Kidney glomerular epithelial cell (primary cell): ENCODE results near the gene L3MBTL3.
A peak's percentile ranks its signal among the peaks of the same experiment; 100 is the strongest.
"Not testable (repeated sequence)": the region's sequence is repeated elsewhere in the genome, so short reads cannot be mapped to it uniquely, and the experiment has no call there.

Source experiments
- DNase-seq: peaks from one replicate; lab custom pipeline; 2025; lab: John Stamatoyannopoulos, UW

Gene L3MBTL3

DNA sequence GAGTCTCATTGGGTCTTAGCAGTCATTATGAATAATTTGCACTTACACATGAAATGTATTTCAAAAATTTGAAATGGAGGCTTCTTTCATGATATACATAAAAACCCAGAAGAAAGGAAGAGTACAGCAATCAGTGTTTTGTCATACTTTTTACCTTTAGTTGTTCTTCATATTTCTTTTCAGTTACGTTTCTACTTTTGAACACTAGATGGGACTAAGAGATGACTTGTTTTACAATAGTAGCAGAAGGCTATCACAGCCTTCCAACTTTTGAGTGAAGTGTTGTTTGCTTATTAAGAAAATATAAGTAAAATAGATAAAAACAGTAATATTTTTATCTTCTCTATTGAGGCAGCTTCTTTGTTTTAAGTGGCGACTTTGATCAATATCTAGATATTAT, 58.1 kb downstream of the L3MBTL3 start:
- DNase-seq = no peak

DNA sequence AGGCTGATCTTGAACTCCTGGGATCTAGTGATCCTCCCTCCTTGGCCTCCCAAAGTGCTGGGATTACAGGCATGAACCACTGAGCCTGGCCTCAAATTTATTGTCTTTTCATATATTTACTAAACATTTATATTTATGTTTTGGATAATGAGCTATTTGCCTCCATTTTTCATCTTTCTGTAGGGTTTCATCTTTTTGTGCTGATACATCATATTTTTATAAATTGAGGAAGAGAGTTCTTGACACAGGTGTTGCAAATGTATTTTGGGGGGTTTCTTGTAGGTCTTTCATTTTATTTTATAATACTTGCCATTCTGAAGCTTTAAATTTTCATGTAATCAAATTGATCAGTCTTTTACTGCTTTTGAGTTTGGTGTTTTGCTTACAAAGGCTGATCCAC, 72.4 kb downstream of the L3MBTL3 start:
- no peak for DNase-seq

DNA sequence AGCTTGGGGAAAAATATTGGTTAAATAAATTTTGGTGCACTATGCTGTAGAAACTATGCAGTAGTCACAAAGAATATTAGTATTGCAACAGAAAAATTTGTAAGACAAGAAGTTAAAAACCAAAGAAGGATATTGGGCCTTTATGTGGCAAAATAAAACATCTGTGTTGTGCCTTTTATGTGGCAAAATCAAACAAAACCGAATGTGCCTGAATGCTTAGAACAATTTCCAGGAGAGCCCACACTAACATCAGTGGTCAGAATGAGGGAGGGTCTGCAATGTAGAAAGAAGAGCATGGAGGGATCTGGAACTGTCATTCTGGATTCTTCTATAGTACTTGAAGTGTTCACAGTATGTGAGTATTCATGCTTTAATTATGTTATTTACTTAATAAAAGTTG, 75.2 kb downstream of the L3MBTL3 start:
- no peak for DNase-seq

DNA sequence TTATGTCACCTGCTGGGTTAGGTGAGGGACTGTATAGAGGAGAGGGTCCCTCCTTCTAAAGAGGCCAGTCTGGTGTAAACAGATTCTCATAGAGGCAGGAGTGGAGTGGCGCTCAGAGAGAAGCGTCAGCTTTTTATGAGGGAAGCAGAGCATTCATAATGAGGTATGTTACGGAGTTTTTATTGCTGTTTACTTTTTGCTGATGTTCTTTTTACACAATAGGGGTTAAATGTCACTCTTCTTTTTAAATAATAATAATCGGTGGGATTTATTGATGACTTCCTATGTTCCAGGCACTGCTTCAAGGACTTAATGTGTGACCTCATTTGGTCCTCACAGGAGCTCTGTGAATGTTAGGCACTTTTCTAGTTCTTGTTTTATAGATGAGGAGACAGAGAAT, 79.9 kb downstream of the L3MBTL3 start:
- no peak for DNase-seq

DNA sequence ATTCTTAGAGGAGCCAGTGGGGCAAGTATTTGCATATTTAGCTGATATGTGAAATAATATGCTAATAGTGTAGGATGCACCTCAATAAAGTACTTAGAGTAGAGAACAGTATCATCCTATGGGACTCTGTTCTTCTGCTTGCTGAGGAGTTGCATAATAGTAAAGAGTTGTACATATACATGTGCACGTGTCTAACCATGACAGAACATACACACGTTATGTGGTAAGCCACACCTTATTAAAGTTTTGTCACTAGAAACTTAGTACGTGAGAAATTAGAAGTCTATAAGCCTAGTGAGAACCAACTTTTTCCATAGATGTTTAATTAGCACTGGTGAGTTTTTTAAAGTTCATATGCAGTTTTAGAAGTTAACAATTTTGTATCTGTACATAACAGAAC, 80.7 kb downstream of the L3MBTL3 start:
- DNase-seq = no peak

DNA sequence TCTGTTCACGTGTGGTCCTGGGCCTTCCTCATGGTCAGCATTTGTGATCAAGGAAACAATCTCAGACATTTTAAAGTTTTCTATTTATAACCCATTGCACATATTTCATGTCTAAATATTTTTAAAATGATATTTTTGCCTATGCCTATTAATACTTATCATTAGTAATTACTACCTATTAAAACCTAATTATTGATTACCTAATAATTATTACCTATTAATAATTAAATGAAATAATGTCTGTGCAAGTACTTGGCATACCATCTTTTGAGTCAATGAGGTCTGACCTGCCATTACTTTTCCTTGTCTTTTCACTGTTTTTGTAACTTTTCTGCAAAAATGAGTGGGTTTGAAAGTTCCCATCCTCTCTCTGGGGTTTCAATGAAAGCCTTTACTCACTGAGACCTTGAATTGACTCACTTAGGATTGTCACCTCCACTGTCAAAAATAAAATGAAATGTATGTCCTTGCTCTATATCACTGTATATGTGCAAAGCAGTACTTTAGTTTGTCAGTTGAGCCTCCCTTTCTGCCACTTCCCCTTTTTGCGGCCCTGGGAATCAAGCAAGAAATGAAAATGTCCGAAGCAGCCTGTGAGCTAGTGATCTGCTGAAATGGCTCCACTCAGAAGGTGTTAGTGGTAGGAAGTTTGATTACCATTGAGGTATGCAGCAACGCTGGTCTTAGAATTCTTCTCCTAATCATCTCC, 87.8 kb downstream of the L3MBTL3 start:
- no peak for DNase-seq

DNA sequence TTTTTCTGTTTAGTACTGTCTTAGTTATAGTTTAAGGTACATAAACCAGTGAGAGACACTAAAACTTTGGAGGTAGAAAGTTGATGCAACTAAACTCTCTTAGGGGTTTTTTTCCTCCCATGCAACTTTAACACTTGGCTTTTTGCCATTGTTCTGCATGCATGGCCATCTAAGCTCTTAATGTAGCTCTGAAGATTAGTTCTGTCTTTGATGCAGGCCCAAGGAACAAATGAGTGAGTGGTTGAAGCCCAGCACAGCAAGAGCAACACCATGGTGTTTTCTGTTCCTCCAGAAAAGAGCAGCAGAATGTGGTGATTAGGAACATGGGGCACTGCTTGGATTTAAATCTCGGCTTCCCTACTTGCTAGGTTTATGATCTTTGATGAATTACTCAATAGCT, 89.3 kb downstream of the L3MBTL3 start:
- DNase-seq = no peak

DNA sequence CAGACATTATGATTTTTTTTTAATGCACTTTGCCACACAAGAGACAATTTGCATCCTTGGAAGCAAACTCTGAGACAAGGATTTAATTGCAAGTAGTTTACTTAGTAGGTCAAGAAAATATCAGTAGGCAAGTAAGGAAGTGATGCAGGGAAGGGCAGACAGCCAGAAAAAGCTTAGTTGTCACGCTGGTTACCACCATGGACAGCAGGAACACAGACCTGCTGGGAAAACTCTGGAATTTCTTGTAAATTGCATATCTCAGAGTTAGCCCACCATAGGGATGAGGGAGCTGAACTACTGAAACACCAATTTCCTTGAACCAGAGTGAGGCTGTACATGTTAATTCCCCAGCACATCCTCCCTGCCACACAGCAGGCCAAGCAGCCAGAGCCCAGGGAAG, 92.7 kb downstream of the L3MBTL3 start:
- no peak for DNase-seq

DNA sequence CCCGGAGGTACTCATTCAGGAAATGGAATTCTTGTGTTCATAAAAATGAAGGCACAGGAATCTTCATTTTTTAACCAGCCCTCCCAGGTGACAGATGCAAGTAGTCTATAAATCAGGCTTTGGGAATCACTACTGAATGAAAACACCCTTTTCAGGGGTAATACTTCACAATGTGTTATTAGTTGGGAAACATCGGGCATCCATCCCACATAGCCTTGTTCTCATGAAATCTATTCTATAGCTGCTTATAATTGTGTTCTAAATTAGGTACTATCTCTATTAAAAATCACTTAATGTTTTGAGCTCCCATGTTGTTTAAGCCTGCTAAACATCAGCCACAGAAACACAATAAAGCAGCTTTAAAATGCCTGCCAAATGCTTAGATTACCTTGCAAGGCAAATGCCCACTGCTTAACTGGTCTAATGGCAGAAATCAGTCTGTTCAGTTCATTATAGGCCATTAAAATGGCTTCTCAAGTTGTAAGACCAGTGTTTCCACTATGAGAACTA, 94.9 kb downstream of the L3MBTL3 start:
- DNase-seq = no peak

DNA sequence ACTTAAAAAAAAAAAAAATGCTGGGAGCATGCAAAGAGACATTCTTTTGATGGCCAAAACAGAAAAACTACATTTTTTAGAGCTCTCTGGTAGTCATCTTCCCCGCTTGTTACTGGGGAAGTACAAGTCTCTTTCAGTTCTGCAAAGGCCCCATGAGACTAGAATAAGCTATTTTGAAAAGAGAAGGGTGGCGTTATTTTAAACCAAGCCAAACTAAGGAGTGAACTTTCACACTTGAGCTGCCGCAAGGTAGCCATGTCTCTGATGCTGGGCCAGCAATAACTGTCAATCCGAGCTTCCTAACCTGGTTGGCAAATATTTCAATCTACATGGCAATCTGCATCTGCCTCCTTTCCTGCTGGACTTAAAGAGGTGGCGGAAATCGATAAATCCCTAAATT, 96.7 kb downstream of the L3MBTL3 start:
- no peak for DNase-seq

DNA sequence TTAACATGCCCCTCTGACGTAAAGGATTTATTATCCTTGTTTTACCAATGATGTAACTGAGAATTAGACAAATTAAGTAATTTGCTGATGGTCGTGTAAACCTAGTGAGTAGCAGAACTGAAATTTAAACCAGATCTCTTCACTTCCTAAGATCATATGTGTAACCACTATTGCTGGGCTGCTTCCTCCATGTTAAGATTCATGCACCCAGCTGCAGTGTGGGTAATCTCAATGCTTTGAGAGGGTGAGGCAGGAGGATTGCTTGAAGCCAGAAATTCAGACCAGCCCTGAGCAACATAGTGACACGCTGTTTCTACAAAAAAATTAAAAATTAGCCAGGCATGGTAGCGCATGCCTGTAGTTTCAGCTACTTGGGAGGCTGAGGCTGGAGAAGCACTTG, 97.9 kb downstream of the L3MBTL3 start:
- no peak for DNase-seq

DNA sequence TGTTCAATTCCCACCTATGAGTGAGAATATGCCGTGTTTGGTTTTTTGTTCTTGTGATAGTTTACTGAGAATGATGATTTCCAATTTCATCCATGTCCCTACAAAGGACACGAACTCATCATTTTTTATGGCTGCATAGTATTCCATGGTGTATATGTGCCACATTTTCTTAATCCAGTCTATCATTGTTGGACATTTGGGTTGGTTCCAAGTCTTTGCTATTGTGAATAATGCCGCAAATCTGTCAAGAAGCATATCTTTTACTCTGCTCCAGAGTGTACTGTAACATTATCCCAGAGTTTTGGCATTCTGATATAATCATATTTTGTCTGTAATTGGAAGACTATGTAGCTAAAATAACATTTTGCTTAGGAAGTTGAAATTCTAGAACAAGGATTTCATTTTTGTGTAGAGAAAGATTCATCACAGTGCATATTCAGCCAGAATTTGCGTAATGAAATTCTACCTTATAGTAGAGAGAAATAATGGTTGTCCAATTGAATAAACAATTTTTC, 98.9 kb downstream of the L3MBTL3 start:
- DNase-seq = not testable (repeated sequence)

DNA sequence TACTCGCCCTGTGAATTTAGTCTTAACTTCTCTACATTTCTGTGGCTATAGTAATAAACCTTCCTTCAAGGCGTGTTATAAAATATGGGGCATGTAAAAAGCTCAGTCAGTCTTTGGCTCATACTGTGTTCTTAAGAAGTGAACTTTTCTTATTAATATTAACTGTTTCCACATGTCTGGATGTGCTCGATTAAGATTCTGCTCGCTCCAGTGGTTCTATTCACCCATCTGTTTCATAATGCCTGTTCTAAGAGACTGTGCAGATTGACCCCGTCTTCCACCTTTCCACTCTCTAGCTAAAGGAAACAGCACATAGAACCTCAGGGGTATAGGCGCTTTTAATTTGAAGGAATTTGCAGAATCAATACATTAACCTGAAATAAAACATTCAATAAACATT, 99.9 kb downstream of the L3MBTL3 start:
- peak; percentile 49 for DNase-seq

DNA sequence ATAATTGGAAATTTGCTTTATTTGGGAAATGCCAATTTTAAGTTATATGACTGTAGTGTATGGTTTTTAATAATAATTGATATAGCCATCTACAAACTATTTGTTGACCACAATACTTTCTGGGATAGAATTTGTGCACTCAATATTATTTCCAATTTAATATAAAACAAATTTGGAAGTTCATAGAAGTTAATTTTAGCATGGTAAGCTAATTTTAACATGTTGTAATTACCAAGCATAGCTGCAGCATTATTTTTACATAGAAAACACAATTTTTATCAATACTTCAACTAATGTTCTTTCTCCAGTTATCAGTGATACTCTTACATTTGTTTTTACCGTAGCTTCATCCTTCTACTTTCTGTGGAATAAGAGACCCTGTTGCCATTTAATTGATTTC, 100.8 kb downstream of the L3MBTL3 start:
- DNase-seq = no peak

DNA sequence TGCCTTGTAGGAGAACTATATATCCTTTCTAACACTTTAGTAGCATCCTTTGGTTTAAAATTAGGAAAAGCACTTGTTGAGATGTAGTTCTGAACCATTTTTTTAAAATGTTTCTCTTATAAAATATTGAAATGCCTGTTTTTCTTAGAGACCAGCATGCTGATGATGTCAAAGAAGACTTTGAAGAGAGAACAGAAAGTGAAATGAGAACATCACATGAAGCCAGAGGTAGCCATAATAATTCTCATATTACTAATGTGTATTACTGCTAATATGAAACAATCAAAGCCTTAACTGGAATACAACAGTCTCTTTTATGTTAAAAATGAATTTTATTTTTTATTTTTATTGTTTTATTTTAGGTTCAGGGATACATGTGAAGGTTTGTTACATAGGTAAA, 102.3 kb downstream of the L3MBTL3 start:
- no peak for DNase-seq

DNA sequence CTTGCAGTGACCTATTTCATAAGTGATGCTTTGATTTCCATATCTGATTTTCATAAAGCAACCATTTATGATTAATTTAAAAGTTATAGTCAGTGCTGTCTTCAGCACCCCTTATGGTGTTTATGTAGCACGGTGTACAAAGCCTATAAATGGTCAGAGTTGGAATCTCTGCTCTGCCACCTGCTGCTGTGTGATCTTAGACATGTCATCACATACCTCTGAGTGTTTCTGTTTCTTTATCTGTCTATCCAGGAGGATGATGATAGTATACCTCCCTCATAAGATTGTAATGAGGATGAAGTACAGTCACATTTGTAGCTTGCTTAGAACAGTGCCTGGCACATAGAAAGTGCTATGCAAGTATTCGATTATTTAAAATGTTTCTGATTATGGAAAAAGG, 103.9 kb downstream of the L3MBTL3 start:
- DNase-seq = no peak

DNA sequence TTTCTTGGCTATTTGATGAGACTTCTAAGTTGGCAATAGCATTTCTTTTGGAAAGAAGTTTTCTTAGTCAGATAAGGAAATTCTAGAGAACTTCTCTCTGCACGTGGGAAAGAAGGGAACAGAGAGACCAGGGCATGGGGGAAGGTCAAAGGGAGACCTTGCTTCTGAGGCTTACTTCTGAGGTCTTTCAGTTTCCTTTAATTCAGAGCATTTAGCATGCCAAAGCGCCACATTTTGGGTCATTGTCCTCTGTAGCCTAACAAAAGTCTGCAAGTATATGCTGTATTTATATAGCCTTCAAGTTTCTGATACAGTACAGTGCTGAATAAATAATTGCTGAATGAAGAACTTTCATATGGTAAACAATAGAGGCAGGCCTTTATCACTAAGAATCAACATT, 108.8 kb downstream of the L3MBTL3 start:
- no peak for DNase-seq

DNA sequence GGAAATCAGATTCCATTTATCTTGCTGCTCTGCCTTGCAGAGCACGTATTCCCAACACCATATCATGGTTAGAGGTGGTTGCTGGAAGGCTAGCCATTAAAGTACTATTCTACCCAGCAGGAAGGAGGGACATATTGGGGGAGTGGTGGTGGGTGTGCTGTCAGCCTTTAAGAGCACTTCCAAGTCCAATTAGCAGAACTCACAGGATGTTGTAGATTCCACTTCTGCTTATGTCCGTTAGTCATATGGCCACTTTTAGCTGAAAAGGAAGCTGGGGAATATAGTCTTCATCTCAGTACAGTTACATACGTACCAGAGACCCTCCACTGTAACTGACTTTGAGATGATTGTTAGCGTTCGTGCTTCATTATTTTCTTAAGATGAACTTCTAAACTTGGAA, 109.9 kb downstream of the L3MBTL3 start:
- no peak for DNase-seq

DNA sequence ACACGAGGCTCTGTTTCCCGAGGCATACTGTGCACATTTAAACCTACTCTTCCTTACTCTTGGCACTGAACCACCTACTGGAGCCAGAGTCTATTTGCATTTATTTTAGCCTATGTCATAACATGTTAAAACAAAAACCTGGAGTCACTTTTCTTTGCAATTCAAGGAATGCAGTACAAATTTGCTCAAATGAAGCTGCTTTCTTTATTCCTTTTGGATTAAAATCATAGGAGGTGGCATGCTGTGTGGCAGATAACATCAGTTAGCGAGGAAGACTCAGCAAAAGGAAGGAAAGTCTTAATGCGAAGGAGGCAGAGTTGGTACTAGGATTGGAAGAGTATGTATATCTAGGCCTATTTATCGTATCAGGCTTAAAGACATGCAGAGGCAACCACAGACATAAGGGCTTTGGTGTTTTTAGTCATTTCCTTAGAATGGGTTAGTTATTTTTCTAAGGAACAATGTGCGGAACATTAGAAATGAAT, 111.4 kb downstream of the L3MBTL3 start:
- DNase-seq = no peak

DNA sequence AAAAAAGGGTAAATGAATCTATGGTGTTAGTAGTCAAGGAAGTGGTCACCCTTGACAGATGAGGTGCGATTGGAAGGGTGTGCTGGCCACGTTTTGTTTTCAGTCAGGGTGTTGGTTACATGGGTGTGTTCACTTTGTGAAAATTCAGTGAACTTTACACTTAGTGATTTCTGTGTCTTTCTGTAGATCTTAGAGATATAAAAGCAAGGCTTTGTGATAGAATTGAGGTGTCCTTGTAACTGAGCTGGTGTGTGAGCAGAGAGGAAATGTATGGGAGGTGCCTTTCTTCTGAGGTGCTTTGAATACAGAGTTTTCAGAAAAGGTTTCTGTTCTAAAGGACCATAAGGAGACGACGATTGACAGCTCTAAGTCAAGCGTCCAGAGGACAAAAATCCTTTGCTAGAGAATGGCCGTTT, 113.9 kb downstream of the L3MBTL3 start:
- no peak for DNase-seq

DNA sequence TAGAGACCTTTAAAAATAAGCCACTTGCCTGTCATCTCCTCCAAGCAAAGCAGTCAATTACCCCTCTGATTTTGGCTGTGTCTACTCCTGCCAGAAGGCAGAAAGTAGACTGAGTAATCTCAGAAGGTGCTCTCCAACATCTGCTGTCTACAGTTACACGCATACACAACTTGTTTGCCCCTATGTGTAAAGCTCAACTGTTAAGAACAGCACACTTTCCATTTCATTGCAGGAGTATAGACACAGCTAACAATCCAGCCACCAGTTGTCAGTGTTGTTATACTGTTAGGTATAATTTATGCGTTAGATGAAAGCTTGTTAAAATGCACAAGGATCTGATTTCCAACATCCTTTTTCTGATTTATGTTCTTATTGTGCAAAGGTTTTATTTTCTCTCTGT, 116.2 kb downstream of the L3MBTL3 start:
- no peak for DNase-seq

DNA sequence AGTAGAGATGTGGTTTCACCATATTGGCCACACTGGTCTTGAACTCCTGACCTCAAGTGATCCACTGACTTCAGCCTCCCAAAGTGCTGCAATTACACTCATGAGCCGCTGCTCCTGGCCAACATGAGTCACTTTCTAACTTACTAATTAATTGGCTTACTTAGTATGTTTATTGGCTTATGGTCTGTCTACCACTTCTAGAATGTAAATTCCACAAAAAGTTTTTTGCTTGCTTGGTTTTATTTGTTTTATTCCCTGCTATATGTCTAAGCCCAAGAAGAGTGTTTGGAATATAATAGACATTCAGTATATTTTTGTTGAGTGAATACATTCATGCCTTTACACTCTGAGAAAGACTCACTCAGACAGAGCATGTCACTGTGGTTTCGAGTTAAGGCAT, 118.4 kb downstream of the L3MBTL3 start:
- no peak for DNase-seq

DNA sequence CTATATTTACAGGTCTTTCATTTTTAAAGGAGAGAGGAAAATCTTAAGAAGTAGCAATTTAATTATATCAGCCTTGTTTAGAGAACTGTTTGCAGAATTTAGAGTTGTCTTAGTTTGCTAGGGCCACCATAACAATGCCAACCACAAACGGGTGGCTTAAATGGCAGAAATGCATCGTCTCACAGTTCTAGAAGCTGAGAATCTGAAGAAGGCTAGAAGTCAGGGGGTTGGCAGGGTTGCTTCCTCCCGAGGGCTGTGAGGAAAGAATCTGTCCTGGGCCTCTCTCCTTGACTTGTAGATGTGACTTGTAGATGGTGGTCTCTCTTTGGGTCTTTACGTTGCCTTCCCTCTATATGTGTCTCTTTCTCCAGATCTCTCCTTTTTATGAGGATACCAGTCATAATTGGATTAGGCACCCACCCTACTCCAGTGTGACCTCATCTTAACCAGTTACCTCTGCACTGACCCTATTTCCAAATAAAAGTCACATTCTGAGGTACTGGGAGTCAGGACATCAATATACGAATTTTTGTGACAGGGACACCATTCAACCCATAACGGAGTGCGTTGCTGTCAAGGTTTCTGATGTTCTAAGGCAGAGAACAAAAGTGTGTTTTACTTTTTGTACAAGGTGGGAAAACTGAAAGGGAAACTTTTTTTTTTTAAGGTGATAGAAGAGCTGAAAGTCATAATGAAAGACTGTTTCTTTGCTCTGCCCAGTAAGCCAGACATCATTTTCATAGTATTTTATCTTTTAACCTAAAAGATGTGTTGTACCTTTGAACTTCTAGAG, 119.9 kb downstream of the L3MBTL3 start:
- DNase-seq = no peak
